ENCODE measurements around the gene ANKLE1.
A peak's percentile ranks its signal among the peaks of the same experiment; 100 is the strongest.

ANKLE1 gene

DNA sequence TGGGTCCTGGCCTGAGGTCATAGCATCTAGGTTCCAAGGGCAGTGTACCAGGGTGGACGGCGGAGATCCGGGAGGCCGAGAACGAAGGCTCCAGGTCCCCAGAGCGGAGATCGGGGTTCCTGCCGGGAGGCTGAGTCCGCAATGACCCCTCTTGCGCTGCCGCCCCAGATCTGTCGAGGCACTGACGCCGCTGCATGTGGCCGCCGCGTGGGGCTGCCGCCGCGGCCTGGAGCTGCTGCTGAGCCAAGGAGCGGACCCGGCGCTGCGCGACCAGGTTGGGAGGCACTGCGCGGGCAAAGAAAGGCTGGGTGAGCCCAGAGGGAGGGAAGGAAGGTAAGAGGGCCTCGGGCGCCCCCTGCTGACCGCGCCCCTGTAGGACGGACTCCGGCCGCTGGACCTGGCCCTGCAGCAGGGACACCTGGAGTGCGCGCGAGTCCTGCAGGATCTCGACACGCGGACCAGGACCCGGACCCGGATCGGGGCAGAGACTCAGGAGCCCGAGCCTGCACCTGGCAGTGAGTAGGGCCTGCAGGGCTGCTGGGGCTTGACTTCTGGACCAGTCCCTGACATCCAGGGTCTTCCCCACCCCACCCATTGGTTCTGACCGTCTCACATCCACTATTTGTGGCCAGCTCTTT lies 906 bp downstream of the ANKLE1 start (continued):
- TF ChIP-seq ZNF426 (tag by site-specific recombination; IDR thresholded peaks at IDR 0.05) (no peak), SP2 (tag by site-specific recombination; IDR thresholded peaks at IDR 0.05) (no peak), ZFP3 (tag by site-specific recombination; IDR thresholded peaks at IDR 0.05; ENCODE audit: low read depth) (no peak), ZNF548 (tag by site-specific recombination; IDR thresholded peaks at IDR 0.05) (no peak), ZNF776 (tag by site-specific recombination; IDR thresholded peaks at IDR 0.05; ENCODE audit: borderline replicate concordance) (no peak), WT1 (tag by site-specific recombination; IDR thresholded peaks at IDR 0.05) (no peak; the same call in 1 of the 2 replicates), ZNF561 (tag by site-specific recombination; IDR thresholded peaks at IDR 0.05; ENCODE audit: borderline replicate concordance) (no peak; the same call in 1 of the 2 replicates), SETDB1 (IDR thresholded peaks at IDR 0.05; ENCODE audit: insufficient read length, low read length) (no peak), ZNF660 (tag by site-specific recombination; IDR thresholded peaks at IDR 0.05) (no peak), ZNF24 (tag by site-specific recombination; IDR thresholded peaks at IDR 0.05) (no peak), TRIM28 (IDR thresholded peaks at IDR 0.05; ENCODE audit: borderline replicate concordance, low read length) (peak; percentile 20; the same call in 1 of the 2 replicates), OSR2 (tag by site-specific recombination; IDR thresholded peaks at IDR 0.05) (no peak), SALL2 (tag by site-specific recombination; IDR thresholded peaks at IDR 0.05; ENCODE audit: borderline replicate concordance) (no peak), ZNF530 (tag by site-specific recombination; IDR thresholded peaks at IDR 0.05; ENCODE audit: low read depth) (no peak), ZNF791 (tag by site-specific recombination; IDR thresholded peaks at IDR 0.05) (no peak), ZNF184 (tag by site-specific recombination; IDR thresholded peaks at IDR 0.05) (no peak), ZNF341 (tag by site-specific recombination; IDR thresholded peaks at IDR 0.05; ENCODE audit: low read depth) (no peak), ZIC2 (tag by site-specific recombination; IDR thresholded peaks at IDR 0.05) (peak; percentile 94), ZNF248 (tag by site-specific recombination; IDR thresholded peaks at IDR 0.05) (no peak)
- TF ChIP-seq, protein P1, sequence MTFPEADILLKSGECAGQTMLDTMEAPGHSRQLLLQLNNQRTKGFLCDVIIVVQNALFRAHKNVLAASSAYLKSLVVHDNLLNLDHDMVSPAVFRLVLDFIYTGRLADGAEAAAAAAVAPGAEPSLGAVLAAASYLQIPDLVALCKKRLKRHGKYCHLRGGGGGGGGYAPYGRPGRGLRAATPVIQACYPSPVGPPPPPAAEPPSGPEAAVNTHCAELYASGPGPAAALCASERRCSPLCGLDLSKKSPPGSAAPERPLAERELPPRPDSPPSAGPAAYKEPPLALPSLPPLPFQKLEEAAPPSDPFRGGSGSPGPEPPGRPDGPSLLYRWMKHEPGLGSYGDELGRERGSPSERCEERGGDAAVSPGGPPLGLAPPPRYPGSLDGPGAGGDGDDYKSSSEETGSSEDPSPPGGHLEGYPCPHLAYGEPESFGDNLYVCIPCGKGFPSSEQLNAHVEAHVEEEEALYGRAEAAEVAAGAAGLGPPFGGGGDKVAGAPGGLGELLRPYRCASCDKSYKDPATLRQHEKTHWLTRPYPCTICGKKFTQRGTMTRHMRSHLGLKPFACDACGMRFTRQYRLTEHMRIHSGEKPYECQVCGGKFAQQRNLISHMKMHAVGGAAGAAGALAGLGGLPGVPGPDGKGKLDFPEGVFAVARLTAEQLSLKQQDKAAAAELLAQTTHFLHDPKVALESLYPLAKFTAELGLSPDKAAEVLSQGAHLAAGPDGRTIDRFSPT (tag by site-specific recombination; IDR thresholded peaks at IDR 0.05), result peak; percentile 89
- TF ChIP-seq, protein P2, sequence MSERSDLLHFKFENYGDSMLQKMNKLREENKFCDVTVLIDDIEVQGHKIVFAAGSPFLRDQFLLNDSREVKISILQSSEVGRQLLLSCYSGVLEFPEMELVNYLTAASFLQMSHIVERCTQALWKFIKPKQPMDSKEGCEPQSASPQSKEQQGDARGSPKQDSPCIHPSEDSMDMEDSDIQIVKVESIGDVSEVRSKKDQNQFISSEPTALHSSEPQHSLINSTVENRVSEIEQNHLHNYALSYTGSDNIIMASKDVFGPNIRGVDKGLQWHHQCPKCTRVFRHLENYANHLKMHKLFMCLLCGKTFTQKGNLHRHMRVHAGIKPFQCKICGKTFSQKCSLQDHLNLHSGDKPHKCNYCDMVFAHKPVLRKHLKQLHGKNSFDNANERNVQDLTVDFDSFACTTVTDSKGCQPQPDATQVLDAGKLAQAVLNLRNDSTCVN (tag by site-specific recombination; optimal IDR thresholded peaks at IDR 0.05), result peak; percentile 77
- TF ChIP-seq, protein P3, sequence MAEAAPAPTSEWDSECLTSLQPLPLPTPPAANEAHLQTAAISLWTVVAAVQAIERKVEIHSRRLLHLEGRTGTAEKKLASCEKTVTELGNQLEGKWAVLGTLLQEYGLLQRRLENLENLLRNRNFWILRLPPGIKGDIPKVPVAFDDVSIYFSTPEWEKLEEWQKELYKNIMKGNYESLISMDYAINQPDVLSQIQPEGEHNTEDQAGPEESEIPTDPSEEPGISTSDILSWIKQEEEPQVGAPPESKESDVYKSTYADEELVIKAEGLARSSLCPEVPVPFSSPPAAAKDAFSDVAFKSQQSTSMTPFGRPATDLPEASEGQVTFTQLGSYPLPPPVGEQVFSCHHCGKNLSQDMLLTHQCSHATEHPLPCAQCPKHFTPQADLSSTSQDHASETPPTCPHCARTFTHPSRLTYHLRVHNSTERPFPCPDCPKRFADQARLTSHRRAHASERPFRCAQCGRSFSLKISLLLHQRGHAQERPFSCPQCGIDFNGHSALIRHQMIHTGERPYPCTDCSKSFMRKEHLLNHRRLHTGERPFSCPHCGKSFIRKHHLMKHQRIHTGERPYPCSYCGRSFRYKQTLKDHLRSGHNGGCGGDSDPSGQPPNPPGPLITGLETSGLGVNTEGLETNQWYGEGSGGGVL (tag by site-specific recombination; IDR thresholded peaks at IDR 0.05), result no peak
- TF ChIP-seq, protein P4, sequence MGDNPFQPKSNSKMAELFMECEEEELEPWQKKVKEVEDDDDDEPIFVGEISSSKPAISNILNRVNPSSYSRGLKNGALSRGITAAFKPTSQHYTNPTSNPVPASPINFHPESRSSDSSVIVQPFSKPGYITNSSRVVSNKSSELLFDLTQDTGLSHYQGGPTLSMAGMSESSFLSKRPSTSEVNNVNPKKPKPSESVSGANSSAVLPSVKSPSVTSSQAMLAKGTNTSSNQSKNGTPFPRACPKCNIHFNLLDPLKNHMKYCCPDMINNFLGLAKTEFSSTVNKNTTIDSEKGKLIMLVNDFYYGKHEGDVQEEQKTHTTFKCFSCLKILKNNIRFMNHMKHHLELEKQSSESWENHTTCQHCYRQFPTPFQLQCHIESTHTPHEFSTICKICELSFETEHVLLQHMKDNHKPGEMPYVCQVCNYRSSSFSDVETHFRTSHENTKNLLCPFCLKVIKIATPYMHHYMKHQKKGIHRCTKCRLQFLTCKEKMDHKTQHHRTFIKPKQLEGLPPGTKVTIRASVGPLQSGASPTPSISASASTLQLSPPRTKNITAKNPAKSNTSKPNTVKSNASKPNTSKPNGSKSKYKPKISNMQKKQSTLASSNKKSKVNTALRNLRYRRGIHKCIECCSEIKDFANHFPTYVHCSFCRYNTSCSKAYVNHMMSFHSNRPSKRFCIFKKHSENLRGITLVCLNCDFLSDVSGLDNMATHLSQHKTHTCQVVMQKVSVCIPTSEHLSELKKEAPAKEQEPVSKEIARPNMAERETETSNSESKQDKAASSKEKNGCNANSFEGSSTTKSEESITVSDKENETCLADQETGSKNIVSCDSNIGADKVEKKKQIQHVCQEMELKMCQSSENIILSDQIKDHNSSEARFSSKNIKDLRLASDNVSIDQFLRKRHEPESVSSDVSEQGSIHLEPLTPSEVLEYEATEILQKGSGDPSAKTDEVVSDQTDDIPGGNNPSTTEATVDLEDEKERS (tag by site-specific recombination; IDR thresholded peaks at IDR 0.05), result no peak
- TF ChIP-seq, protein P5, sequence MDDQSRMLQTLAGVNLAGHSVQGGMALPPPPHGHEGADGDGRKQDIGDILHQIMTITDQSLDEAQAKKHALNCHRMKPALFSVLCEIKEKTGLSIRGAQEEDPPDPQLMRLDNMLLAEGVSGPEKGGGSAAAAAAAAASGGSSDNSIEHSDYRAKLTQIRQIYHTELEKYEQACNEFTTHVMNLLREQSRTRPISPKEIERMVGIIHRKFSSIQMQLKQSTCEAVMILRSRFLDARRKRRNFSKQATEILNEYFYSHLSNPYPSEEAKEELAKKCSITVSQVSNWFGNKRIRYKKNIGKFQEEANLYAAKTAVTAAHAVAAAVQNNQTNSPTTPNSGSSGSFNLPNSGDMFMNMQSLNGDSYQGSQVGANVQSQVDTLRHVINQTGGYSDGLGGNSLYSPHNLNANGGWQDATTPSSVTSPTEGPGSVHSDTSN (CRISPR knock-in tag; IDR thresholded peaks at IDR 0.05), result no peak
- TF ChIP-seq, protein P6, sequence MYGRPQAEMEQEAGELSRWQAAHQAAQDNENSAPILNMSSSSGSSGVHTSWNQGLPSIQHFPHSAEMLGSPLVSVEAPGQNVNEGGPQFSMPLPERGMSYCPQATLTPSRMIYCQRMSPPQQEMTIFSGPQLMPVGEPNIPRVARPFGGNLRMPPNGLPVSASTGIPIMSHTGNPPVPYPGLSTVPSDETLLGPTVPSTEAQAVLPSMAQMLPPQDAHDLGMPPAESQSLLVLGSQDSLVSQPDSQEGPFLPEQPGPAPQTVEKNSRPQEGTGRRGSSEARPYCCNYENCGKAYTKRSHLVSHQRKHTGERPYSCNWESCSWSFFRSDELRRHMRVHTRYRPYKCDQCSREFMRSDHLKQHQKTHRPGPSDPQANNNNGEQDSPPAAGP (tag by site-specific recombination; IDR thresholded peaks at IDR 0.05), result no peak
- TF ChIP-seq, protein P7, sequence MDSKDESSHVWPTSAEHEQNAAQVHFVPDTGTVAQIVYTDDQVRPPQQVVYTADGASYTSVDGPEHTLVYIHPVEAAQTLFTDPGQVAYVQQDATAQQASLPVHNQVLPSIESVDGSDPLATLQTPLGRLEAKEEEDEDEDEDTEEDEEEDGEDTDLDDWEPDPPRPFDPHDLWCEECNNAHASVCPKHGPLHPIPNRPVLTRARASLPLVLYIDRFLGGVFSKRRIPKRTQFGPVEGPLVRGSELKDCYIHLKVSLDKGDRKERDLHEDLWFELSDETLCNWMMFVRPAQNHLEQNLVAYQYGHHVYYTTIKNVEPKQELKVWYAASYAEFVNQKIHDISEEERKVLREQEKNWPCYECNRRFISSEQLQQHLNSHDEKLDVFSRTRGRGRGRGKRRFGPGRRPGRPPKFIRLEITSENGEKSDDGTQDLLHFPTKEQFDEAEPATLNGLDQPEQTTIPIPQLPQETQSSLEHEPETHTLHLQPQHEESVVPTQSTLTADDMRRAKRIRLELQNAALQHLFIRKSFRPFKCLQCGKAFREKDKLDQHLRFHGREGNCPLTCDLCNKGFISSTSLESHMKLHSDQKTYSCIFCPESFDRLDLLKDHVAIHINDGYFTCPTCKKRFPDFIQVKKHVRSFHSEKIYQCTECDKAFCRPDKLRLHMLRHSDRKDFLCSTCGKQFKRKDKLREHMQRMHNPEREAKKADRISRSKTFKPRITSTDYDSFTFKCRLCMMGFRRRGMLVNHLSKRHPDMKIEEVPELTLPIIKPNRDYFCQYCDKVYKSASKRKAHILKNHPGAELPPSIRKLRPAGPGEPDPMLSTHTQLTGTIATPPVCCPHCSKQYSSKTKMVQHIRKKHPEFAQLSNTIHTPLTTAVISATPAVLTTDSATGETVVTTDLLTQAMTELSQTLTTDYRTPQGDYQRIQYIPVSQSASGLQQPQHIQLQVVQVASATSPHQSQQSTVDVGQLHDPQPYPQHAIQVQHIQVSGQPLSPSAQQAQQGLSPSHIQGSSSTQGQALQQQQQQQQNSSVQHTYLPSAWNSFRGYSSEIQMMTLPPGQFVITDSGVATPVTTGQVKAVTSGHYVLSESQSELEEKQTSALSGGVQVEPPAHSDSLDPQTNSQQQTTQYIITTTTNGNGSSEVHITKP (tag by site-specific recombination; IDR thresholded peaks at IDR 0.05), result peak; percentile 78

Measured in HEK293 (cell line).